GM23338 (cell line): ENCODE results near the gene EHD4.

Source experiments
- CREB1 ChIP-seq: fragments of 250-450 bp; sonication (Bioruptor Pico); IDR thresholded peaks from 2 replicates; pipeline ENCODE4 v1.5.0; 2020; ENCODE audit warnings: low read depth, mild to moderate bottlenecking, moderate library complexity
- CTCF ChIP-seq, 2 experiments: fragments of 200-600 bp in 1 of 2; sonication (generic) in 1 of 2; conservative IDR thresholded peaks; 2 replicates each; pipeline versions ENCODE4 v1.5.1 to v1.6.1; 2016 to 2017; ENCODE audit warnings: antibody characterized with exemption in 2 of 2, low read depth in 2 of 2, mild to moderate bottlenecking in 2 of 2, moderate library complexity in 1 of 2
- EZH2 ChIP-seq: fragments of 200-600 bp; sonication (generic); IDR thresholded peaks from one replicate; pipeline ENCODE4 v1.8.0; 2017; ENCODE audit warnings: antibody characterized with exemption, mild to moderate bottlenecking, low read depth; ENCODE audit not compliant: unreplicated experiment
- EZH2phosphoT487 ChIP-seq: fragments of 200-600 bp; sonication (generic); IDR thresholded peaks from one replicate; pipeline ENCODE4 v1.8.1; 2018; ENCODE audit warnings: antibody characterized with exemption; ENCODE audit not compliant: unreplicated experiment
- JUNB ChIP-seq: IDR thresholded peaks from one replicate; pipeline ENCODE4 v1.6.1; 2016; ENCODE audit warnings: antibody characterized with exemption; ENCODE audit not compliant: unreplicated experiment
- POLR2AphosphoS5 ChIP-seq: IDR thresholded peaks from 2 replicates; pipeline ENCODE4 v1.6.1; 2016; ENCODE audit warnings: antibody characterized with exemption, low read depth
- TF ChIP-seq, protein P1 (sequence below): IDR thresholded peaks from 2 replicates; pipeline ENCODE4 v1.6.1; 2016; ENCODE audit warnings: antibody characterized with exemption
- TF ChIP-seq, protein P2 (sequence below): IDR thresholded peaks from one replicate; pipeline ENCODE4 v1.6.1; 2018; ENCODE audit warnings: antibody characterized with exemption; ENCODE audit not compliant: unreplicated experiment

- TF ChIP-seq POLR2AphosphoS5 (no peak), CTCF (conservative IDR thresholded peaks at IDR 0.05; ENCODE audit: low read depth in 2 of 2) (no peak), EZH2 (no peak), CREB1 (no peak), EZH2phosphoT487 (no peak), JUNB (no peak)
- TF ChIP-seq, protein P1, sequence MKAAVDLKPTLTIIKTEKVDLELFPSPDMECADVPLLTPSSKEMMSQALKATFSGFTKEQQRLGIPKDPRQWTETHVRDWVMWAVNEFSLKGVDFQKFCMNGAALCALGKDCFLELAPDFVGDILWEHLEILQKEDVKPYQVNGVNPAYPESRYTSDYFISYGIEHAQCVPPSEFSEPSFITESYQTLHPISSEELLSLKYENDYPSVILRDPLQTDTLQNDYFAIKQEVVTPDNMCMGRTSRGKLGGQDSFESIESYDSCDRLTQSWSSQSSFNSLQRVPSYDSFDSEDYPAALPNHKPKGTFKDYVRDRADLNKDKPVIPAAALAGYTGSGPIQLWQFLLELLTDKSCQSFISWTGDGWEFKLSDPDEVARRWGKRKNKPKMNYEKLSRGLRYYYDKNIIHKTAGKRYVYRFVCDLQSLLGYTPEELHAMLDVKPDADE = no peak
- TF ChIP-seq, protein P2, sequence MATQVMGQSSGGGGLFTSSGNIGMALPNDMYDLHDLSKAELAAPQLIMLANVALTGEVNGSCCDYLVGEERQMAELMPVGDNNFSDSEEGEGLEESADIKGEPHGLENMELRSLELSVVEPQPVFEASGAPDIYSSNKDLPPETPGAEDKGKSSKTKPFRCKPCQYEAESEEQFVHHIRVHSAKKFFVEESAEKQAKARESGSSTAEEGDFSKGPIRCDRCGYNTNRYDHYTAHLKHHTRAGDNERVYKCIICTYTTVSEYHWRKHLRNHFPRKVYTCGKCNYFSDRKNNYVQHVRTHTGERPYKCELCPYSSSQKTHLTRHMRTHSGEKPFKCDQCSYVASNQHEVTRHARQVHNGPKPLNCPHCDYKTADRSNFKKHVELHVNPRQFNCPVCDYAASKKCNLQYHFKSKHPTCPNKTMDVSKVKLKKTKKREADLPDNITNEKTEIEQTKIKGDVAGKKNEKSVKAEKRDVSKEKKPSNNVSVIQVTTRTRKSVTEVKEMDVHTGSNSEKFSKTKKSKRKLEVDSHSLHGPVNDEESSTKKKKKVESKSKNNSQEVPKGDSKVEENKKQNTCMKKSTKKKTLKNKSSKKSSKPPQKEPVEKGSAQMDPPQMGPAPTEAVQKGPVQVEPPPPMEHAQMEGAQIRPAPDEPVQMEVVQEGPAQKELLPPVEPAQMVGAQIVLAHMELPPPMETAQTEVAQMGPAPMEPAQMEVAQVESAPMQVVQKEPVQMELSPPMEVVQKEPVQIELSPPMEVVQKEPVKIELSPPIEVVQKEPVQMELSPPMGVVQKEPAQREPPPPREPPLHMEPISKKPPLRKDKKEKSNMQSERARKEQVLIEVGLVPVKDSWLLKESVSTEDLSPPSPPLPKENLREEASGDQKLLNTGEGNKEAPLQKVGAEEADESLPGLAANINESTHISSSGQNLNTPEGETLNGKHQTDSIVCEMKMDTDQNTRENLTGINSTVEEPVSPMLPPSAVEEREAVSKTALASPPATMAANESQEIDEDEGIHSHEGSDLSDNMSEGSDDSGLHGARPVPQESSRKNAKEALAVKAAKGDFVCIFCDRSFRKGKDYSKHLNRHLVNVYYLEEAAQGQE = no peak
Observed at GRCh38 chr15:41913256-41913655, 59.1 kb downstream of the EHD4 start.
